Stomach (tissue), 4 donors: ENCODE data around the gene STK39.

ENCODE experiments used
- CTCF ChIP-seq, 7 experiments: fragments of 450-650 bp in 4 of 7; fragments of 200-600 bp in 3 of 7; sonication (generic) in 3 of 7; IDR thresholded peaks; one replicate each; pipeline ENCODE4 v1.5.1; 2016 to 2019; ENCODE audit warnings: antibody characterized with exemption in 7 of 7, control low read depth in 2 of 7, mild to moderate bottlenecking in 1 of 7
- POLR2A ChIP-seq, 4 donors: fragments of 450-650 bp; IDR thresholded peaks; one replicate each; pipeline ENCODE4 v1.6.1; 2016; ENCODE audit warnings: antibody characterized with exemption in 4 of 4, control low read depth in 2 of 4, mild to moderate bottlenecking in 1 of 4, moderate library complexity in 1 of 4
- POLR2AphosphoS5 ChIP-seq, 3 donors: sonication (generic); formaldehyde crosslinking; IDR thresholded peaks; one replicate each; pipeline ENCODE4 v1.6.1; 2016; ENCODE audit warnings: antibody characterized with exemption in 3 of 3

GRCh38 chr2:168253379-168253778 is 6.0 kb upstream of the STK39 start:
- TF ChIP-seq CTCF (IDR thresholded peaks at IDR 0.05): no peak
- TF ChIP-seq POLR2AphosphoS5 (IDR thresholded peaks at IDR 0.05): no peak
- TF ChIP-seq POLR2A (IDR thresholded peaks at IDR 0.05): no peak
